HUES6 (cell line): Measurements from ENCODE around the gene C12orf56.

ENCODE experiments used
- H3K27ac ChIP-seq: 2 replicates; pipeline ENCODE4 v1.7.0; 2013; ENCODE audit warnings: low read depth, mild to moderate bottlenecking, low read length, inconsistent platforms
- H3K27me3 ChIP-seq: 2 replicates; pipeline ENCODE4 v1.6.1; 2013; ENCODE audit warnings: low read length; ENCODE audit not compliant: control insufficient read depth, insufficient read depth
- H3K36me3 ChIP-seq: 2 replicates; pipeline ENCODE4 v1.6.1; 2013; ENCODE audit warnings: low read length; ENCODE audit not compliant: control insufficient read depth, insufficient read depth
- H3K4me1 ChIP-seq: 2 replicates; pipeline ENCODE4 v1.6.1; 2013; ENCODE audit warnings: low read length; ENCODE audit not compliant: control insufficient read depth, insufficient read depth
- H3K4me3 ChIP-seq: 2 replicates; pipeline ENCODE4 v1.5.1; 2013; ENCODE audit warnings: low read depth, low read length
- H3K9ac ChIP-seq: one replicate; pipeline ENCODE4 v1.6.1; 2013; ENCODE audit warnings: mild to moderate bottlenecking, low read length
- H3K9me3 ChIP-seq: 2 replicates; pipeline ENCODE4 v1.6.1; 2013; ENCODE audit warnings: low read depth, low read length; ENCODE audit not compliant: control insufficient read depth, insufficient read depth

The C12orf56 gene

GRCh38 chr12:64268409-64268808 lies 122.1 kb downstream of the C12orf56 start:
- no peak overlapping the region for H3K9ac ChIP-seq
- no peaks in the 10 kb centered on the region for H3K9me3 ChIP-seq
- H3K27ac ChIP-seq = no peak overlapping the region

DNA sequence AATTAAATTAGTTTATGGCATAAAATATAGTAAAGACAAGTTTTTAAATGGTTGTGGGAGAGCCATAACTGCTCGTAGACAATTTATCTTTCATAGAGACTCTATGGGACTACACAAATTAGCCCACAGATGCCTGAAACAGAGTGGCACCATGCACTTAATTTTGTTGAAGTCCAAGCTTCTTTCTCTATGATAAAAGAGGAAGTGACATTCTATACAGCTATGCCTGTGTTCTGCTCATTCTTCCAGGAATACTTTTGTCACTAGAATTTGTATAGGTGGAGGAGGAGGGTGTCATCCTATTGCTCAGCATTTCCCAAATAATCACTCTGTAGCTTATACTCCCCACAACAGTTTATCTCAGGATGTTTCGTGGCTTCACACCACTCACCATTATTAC lies 124.7 kb downstream of the C12orf56 start:
- Histone ChIP-seq H3K27me3 (no peaks in the 10 kb centered on the region), H3K4me3 (no peak overlapping the region), H3K9ac (no peak overlapping the region), H3K36me3 (no peaks in the 10 kb centered on the region), H3K4me1 (no peaks in the 10 kb centered on the region), H3K27ac (no peak overlapping the region), H3K9me3 (no peaks in the 10 kb centered on the region)

More at GRCh38 chr12:64268409-64268808, 122.1 kb downstream of the C12orf56 start:
- no peak overlapping the region for H3K4me3 ChIP-seq
- no peaks in the 10 kb centered on the region for H3K27me3 ChIP-seq
- H3K4me1 ChIP-seq = no peaks in the 10 kb centered on the region
- H3K36me3 ChIP-seq = no peaks in the 10 kb centered on the region

DNA sequence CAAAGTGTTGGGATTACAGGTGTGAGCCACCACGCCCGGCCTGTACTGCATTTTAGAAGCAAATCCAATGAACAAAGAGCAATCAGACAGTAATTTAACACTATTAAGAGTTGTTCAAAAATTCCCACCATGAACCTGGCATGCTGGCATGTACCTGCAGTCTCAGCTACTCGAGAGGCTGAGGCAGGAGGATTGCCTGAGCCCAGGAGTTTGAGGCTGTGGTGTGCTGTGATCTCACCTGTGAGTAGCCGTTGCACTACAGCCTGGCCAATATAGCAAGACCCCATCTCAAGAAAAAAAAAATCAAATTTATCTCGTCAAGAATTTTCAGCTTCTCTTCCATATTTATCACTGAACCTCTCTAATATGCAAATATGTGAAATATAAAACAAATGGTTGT lies 128.7 kb downstream of the C12orf56 start:
- H3K9me3 ChIP-seq = no peaks in the 10 kb centered on the region
- no peaks in the 10 kb centered on the region for H3K36me3 ChIP-seq
- H3K9ac ChIP-seq = no peak overlapping the region
- H3K4me3 ChIP-seq = no peak overlapping the region
- H3K4me1 ChIP-seq = no peaks in the 10 kb centered on the region
- no peaks in the 10 kb centered on the region for H3K27me3 ChIP-seq
- no peak overlapping the region for H3K27ac ChIP-seq

- Histone ChIP-seq H3K9ac (no peak overlapping the region), H3K9me3 (no peaks in the 10 kb centered on the region), H3K4me3 (no peak overlapping the region), H3K4me1 (no peaks in the 10 kb centered on the region; the same call in 1 of the 2 replicates), H3K27me3 (no peaks in the 10 kb centered on the region), H3K27ac (no peak overlapping the region), H3K36me3 (no peaks in the 10 kb centered on the region)
Observed at GRCh38 chr12:64258576-64258975, 132.0 kb downstream of the C12orf56 start.

GRCh38 chr12:64256166-64256800 lies 134.3 kb downstream of the C12orf56 start:
- Histone ChIP-seq H3K4me3 (no peak overlapping the region), H3K4me1 (no peaks in the 10 kb centered on the region; the same call in 1 of the 2 replicates), H3K27ac (no peak overlapping the region), H3K27me3 (no peaks in the 10 kb centered on the region), H3K9me3 (no peaks in the 10 kb centered on the region), H3K9ac (no peak overlapping the region), H3K36me3 (no peaks in the 10 kb centered on the region)

GRCh38 chr12:64255249-64255648 lies 135.3 kb downstream of the C12orf56 start:
- Histone ChIP-seq H3K4me3 (no peak overlapping the region), H3K27ac (no peak overlapping the region), H3K9me3 (no peaks in the 10 kb centered on the region), H3K36me3 (no peaks in the 10 kb centered on the region), H3K4me1 (no peaks in the 10 kb centered on the region; the same call in 1 of the 2 replicates), H3K9ac (no peak overlapping the region), H3K27me3 (no peaks in the 10 kb centered on the region)

GRCh38 chr12:64253356-64253755 lies 137.2 kb downstream of the C12orf56 start:
- Histone ChIP-seq H3K9ac (no peak overlapping the region), H3K36me3 (no peaks in the 10 kb centered on the region), H3K9me3 (no peaks in the 10 kb centered on the region), H3K4me1 (no peaks in the 10 kb centered on the region; the same call in 1 of the 2 replicates), H3K27me3 (no peaks in the 10 kb centered on the region), H3K27ac (no peak overlapping the region), H3K4me3 (no peak overlapping the region)

DNA sequence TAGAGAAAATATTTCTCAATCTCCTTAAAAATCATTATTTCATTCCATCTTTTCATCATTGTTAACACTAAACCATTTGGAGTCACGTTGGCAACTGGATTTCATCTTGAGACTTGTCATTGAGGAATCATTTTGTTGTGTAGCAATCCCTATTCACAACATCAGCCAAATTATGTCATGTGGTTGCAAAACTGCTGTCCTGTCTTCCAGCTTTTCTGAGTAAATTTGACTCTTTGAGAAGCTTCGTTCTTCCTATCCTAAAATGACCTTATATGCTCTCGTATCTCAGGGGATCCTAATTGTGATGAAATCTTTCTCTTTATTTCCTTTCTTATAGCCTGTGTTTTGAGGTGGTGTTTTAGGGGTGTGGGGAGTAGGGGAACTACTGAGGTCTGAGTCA lies 137.9 kb downstream of the C12orf56 start:
- Histone ChIP-seq H3K4me3 (no peak overlapping the region), H3K9ac (no peak overlapping the region), H3K36me3 (no peaks in the 10 kb centered on the region), H3K27me3 (no peaks in the 10 kb centered on the region), H3K27ac (no peak overlapping the region), H3K9me3 (no peaks in the 10 kb centered on the region), H3K4me1 (no peaks in the 10 kb centered on the region; the same call in 1 of the 2 replicates)

GRCh38 chr12:64243809-64244208 lies 146.7 kb downstream of the C12orf56 start:
- Histone ChIP-seq H3K4me1 (peaks cover 4% of the 10 kb centered on the region; the same call in 1 of the 2 replicates), H3K36me3 (no peaks in the 10 kb centered on the region), H3K4me3 (no peak overlapping the region), H3K27me3 (no peaks in the 10 kb centered on the region), H3K27ac (no peak overlapping the region), H3K9ac (no peak overlapping the region), H3K9me3 (no peaks in the 10 kb centered on the region)

GRCh38 chr12:64240781-64241180 lies 149.8 kb downstream of the C12orf56 start:
- no peak overlapping the region for H3K27ac ChIP-seq
- no peak overlapping the region for H3K9ac ChIP-seq
- no peaks in the 10 kb centered on the region for H3K36me3 ChIP-seq
- no peak overlapping the region for H3K4me3 ChIP-seq
- peaks cover 4% of the 10 kb centered on the region; the same call in 1 of the 2 replicates for H3K4me1 ChIP-seq
- no peaks in the 10 kb centered on the region for H3K9me3 ChIP-seq
- H3K27me3 ChIP-seq = no peaks in the 10 kb centered on the region

GRCh38 chr12:64237382-64237781 lies 153.2 kb downstream of the C12orf56 start:
- no peaks in the 10 kb centered on the region for H3K27me3 ChIP-seq
- H3K4me3 ChIP-seq = no peak overlapping the region
- H3K27ac ChIP-seq = no peak overlapping the region
- no peaks in the 10 kb centered on the region for H3K9me3 ChIP-seq
- no peak overlapping the region for H3K9ac ChIP-seq
- H3K36me3 ChIP-seq = no peaks in the 10 kb centered on the region
- no peaks in the 10 kb centered on the region for H3K4me1 ChIP-seq
